HG03025 (cell line): ENCODE results near the gene TPCN2.
"Not testable (repeated sequence)": the region's sequence is repeated elsewhere in the genome, so short reads cannot be mapped to it uniquely, and the experiment has no call there.

ENCODE experiments used
- ATAC-seq: cut with Tn5 transposase; IDR thresholded peaks from one replicate; pipeline ENCODE4 v1.9.1; 2021; ENCODE audit warnings: mild to moderate bottlenecking, moderate library complexity; ENCODE audit not compliant: unreplicated experiment, low FRiP score

Gene TPCN2

GRCh38 chr11:69123593-69124545 lies 75.1 kb downstream of the TPCN2 start:
- ATAC-seq, result no peak

- ATAC-seq, result no peak
Measured at GRCh38 chr11:69125861-69126260, 77.1 kb downstream of the TPCN2 start.

DNA sequence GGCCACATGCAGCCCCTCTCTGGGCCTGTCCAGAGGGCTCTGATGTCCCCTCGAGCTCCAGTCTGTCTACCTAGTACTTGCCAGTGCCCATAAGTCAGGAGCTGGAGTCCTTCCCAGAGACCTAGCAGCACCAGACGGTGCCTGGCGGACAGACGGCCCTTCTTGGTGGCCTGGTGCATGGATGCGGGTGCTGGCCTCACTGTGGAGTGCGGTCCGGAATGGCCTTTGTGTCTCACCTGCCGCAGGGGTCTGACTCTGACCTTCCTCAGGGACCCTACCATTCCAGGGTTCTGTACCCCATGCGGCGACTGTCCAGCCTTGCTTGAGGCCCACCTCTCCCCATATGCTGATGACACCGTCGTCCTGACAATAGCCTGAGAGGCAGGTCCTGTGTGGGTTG lies 77.6 kb downstream of the TPCN2 start:
- no peak for ATAC-seq

DNA sequence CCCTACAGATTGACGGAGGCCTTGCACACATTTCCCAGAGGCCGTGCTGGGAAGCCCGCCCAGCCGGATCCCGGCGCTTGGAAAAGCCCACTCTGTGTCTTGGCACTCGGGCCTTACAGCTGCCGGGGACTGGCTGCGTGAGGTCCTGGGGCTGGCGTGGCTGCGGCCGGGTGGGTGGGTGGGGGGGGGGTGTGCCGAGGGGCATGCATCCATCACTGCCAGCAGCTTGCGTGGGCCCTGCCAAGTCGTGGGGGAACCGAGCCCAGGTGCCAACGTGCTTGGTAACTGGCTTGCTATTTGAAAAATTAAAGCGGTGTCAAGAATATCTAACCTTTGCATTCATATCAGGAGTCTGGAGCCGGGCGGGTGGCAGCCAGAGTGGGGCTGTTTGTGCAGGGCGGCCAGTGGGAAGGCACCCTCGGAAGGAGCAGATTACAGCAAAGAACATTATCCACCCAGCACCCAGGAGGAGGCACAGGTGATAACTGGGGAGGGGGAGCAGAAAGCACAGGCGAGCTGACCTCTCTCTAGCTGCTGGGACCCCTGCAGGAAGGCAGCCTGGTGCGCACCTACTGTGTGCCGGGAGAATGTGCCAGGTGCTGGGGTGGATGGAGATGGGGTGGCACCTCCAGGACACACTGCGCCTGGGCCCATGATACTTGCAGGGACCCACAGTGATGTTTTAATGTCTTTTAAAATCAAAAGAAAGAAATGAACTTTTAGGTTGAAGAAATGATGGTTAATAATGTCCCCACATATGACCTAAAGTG lies 78.5 kb downstream of the TPCN2 start:
- no peak for ATAC-seq

DNA sequence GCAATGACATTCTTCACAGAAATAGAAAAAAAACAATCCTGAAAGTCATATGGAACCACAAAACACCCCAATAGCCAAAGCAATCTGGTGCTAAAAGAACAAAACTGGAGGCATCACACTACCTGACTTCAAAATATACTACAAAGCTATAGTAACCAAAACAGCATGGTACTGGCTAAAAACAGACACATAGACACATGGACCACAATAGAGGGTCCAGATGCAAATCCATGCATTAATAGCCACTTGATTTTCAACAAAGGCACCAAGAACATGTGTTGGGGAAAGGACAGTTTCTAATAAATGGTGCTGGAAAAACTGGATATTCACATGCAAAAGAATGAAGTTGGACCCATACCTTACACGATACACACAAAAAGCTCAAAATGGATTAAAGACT lies 79.2 kb downstream of the TPCN2 start:
- no peak for ATAC-seq

DNA sequence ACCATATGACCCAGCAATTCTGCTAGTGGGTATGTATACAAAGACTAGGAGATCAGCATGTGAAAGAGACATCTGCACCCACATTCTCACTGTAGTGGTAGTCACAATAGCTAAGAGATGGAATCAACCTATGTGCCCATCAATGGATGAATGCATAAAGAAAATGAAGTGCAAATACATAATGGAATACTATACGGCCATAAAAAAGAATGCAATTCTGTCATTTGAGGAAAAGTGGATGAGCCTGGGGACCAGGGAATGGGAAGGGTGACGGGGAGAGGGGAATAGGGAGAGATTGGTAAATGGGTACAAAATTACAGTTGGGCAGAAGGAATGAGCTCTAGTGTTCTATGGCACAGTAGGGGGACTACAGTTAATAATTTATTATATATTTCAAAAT lies 80.3 kb downstream of the TPCN2 start:
- ATAC-seq, result no peak

DNA sequence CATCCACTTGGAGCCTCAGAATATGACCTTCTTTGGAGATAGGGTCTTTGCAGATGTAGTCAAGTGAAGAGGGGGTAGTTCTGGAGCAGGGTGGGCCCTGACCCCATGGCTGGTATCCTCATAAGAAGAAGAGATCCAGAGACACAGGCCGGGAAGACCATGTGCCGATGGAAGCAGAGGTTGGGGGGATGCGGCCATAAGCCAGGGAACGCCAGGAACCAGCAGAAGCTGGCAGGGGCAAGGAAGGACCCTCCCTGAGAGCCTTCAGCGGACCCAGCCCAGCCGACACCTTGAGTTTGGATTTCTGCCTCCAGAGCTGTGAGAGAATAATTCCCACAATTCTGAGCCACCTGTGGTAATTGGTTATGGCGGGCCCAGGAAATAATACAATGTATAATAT lies 80.9 kb downstream of the TPCN2 start:
- no peak for ATAC-seq

DNA sequence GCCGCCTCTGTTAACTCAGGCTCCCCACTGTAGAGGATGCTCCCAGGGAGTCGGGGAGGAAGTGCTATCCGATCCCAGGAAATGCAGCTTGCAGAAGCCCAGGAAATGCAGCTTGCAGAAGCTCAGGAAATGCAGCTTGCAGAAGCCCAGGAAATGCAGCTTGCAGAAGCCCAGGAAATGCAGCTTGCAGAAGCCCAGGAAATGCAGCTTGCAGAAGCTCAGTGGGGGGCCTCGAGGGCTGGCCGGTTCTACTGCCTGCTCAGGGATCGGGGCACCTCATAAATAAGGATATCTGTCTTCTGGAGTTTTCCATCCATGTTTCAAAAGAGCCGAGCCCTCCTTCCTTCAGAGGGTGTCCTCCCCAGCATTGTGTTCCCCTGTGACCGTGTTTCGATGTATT lies 81.9 kb downstream of the TPCN2 start:
- no peak for ATAC-seq

- ATAC-seq, result no peak
Measured at GRCh38 chr11:69131121-69131566, 82.4 kb downstream of the TPCN2 start.

DNA sequence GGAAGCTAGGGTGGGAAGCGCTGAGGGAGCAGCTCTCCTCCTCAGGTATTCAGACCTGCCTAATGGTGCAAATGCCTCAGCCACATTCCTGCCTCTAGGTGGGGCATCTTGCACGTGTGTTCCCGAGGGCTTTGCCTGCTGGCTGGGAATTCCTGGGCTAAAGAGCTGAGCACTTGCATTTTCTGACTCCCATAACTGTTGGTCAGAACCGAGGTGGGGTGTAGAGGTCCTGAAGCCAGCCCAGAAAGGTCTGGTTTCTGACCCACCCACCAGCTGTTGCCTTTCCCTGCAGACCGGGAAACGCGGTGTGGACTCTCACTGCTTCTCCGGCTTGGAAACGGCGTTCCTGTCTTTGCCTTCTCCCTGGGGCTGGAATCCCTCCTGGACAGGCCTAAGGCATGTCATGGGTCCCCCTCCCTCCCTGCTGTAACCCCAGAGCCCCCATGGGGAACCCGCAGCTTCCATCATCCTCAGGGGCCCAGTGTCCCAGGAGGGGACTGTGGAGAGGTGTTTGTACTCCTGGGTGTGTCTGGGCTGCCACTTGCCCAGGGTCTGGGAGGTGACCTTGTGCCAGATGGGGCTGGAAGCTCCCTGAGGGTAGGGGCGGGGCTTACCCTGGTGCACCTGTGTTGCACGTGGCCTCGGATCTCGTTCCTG lies 83.0 kb downstream of the TPCN2 start:
- ATAC-seq, result no peak

- no peak for ATAC-seq
Measured at GRCh38 chr11:69132301-69132670, 83.6 kb downstream of the TPCN2 start.

- no peak for ATAC-seq
Measured at GRCh38 chr11:69133251-69133650, 84.5 kb downstream of the TPCN2 start.

GRCh38 chr11:69134182-69134581 lies 85.5 kb downstream of the TPCN2 start:
- ATAC-seq, result not testable (repeated sequence)

- no peak for ATAC-seq
Measured at GRCh38 chr11:69134957-69135356, 86.2 kb downstream of the TPCN2 start.

DNA sequence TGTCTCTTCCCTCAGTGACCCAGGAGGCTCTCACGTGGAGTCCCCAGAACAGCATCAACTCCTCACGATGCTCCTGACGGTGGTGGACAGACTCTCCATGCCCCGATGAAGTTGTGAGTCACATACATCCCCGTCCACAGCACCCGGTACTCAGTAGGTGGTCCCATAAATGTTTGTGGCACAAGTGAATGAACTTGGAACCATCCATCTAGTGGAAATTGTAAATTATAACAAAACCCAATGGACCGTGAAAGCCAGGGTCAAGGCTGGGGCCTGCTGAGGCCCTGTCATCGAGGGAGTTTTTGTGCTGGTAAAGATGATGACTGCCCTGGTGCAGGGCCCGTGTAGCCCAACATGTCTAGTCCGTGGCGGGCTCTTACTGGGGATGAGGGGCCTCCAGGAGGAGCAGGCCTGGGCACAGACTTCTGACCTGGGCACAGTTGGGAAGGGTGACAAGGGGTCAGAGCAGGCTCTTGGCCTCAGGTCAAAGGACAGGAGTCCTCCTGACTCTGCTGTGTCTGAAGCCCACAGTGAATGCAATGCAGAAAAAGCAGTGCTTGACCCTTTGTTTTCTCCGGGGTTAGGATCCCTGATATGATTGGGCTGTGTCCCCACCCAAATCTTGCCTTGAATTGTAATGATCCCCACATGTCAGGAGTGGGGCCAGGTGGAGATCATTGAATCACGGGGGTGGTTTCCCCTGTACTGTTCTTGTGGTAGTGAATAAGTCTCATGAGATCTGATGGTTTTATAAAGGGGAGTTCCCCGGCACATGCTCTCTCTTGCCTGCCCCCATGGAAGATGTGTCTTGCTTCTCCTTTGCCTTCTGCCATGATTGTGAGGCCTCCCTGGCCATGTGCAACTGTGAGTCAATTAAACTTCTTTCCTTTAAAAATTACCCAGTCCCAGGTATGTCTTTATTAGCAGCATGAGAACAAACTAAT lies 87.0 kb downstream of the TPCN2 start:
- no peak for ATAC-seq

DNA sequence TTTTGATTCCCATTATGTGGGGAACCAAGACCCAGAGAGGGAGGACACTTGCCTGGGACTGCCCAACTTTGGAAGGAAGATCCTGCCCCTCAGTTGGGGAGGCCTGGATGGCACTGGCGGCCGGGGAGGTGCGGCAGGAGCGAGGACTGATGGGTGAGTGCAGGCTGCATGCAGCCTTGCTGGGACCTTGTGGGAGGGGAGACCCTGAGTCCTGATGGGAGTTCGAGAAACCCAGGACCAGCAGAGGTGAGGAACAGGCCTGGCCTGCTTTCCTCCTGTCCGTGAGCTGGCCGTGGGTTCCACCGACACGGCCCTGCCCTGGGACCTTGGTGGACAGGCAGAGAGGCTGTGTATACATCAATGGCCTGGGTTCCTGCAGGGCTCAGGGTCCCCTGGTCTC lies 87.7 kb downstream of the TPCN2 start:
- ATAC-seq, result no peak

DNA sequence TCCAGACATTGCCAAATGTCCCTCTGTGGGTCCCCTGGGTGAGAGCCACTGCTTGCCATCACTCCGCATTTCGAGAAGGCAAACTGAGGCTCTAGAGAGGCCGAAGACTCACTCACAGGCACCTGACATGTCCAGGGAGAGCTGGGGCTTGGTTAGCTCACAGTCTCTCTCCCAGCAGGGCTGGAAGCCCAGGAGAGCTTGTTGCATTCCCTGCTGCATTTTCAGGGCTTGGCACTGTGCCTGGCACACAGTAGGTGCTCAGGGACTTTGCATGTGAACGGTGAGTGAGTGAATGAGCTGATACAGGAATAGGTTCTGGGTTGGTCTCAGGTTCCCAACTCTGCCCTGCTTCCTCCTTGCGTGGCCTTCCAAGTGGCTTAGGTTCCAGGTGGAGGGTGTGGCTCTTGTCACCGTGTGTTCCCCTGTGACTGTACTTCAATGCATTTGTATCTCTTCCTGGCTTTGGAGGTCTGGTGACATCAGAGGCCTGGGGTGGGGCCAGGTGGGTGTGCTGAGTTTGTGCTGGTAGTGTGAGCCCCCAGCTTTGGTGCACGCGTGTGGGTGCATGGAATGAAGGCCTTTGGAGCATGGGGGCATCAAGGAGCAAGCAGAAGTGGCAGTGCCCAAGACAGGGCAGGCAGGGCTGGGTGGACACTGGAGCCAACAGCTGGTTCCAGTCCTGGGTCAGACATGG lies 88.6 kb downstream of the TPCN2 start:
- ATAC-seq, result no peak

GRCh38 chr11:69138265-69138664 lies 89.5 kb downstream of the TPCN2 start:
- ATAC-seq, result no peak

DNA sequence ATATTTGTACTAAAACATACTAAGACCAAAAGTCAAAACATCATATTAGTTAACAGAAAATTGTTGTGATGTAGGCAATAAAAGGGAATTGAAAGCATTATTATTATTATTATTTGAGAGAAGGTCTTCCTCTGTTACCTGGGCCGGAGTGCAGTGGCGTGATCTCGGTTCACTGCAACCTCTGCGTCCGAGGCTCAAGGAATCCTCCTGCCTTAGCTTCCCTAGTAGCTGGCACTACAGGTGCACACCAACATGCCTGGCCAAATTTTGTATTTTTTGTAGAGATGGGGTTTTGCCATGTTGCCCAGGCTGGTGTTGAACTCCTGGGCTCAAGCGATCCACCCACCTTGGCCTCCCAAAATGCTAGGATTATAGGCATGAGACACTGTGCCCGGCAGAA lies 91.4 kb downstream of the TPCN2 start:
- ATAC-seq, result not testable (repeated sequence)
